Erythroblast (primary cell): ENCODE data around the gene PRKG1.

ENCODE experiments used
- GATA1 ChIP-seq: IDR thresholded peaks from 2 replicates; pipeline ENCODE4 v1.6.1; 2011; ENCODE audit warnings: low read depth, mild to moderate bottlenecking, control low read depth, low read length, moderate library complexity
- POLR2A ChIP-seq: IDR thresholded peaks from 2 replicates; pipeline ENCODE4 v1.6.1; 2011; ENCODE audit warnings: mild to moderate bottlenecking, low read length

- TF ChIP-seq POLR2A (no peak), GATA1 (no peak)
Measured at GRCh38 chr10:51357170-51357569, 282.9 kb downstream of the PRKG1 start.
